Epithelial cell of prostate (primary cell): Measurements from ENCODE around the gene SP8.
A peak's percentile ranks its signal among the peaks of the same experiment; 100 is the strongest.

Experiments
- DNase-seq: peaks from one replicate; pipeline ENCODE4 v3.0.0-alpha.2; 2011; ENCODE audit warnings: low read depth, low spot score
- H3K27ac ChIP-seq: fragments of 450-650 bp; 2 replicates; pipeline ENCODE4 v1.5.1; 2017; ENCODE audit warnings: mild to moderate bottlenecking

The SP8 gene

GRCh38 chr7:20776942-20777341 lies 9.7 kb downstream of the SP8 start:
- no peak for DNase-seq
- no peak overlapping the region for H3K27ac ChIP-seq

- DNase-seq, result no peak
- no peak overlapping the region for H3K27ac ChIP-seq
Measured at GRCh38 chr7:20776214-20776911, 10.3 kb downstream of the SP8 start.

GRCh38 chr7:20754001-20754400 lies 32.7 kb downstream of the SP8 start:
- DNase-seq, result no peak
- H3K27ac ChIP-seq, result no peak overlapping the region

- DNase-seq, result no peak
Measured at GRCh38 chr7:20749906-20750305, 36.8 kb downstream of the SP8 start.

GRCh38 chr7:20748853-20749252 lies 37.8 kb downstream of the SP8 start:
- H3K27ac ChIP-seq, result no peak overlapping the region

More at GRCh38 chr7:20749906-20750305, 36.8 kb downstream of the SP8 start:
- H3K27ac ChIP-seq, result no peak overlapping the region

GRCh38 chr7:20747001-20747400 lies 39.7 kb downstream of the SP8 start:
- DNase-seq, result no peak
- H3K27ac ChIP-seq, result no peak overlapping the region

More at GRCh38 chr7:20748853-20749252, 37.8 kb downstream of the SP8 start:
- DNase-seq, result no peak

GRCh38 chr7:20745702-20746101 lies 41.0 kb downstream of the SP8 start:
- DNase-seq, result no peak
- no peak overlapping the region for H3K27ac ChIP-seq

- no peak overlapping the region for H3K27ac ChIP-seq
- DNase-seq, result peak; percentile 12
Measured at GRCh38 chr7:20744954-20745446, 41.7 kb downstream of the SP8 start.

GRCh38 chr7:20742913-20743312 lies 43.8 kb downstream of the SP8 start:
- DNase-seq, result no peak

GRCh38 chr7:20741801-20742200 lies 44.9 kb downstream of the SP8 start:
- DNase-seq, result no peak

More at GRCh38 chr7:20742913-20743312, 43.8 kb downstream of the SP8 start:
- no peak overlapping the region for H3K27ac ChIP-seq

GRCh38 chr7:20738518-20739481 lies 47.9 kb downstream of the SP8 start:
- H3K27ac ChIP-seq, result no peak overlapping the region
- DNase-seq, result no peak

More at GRCh38 chr7:20741801-20742200, 44.9 kb downstream of the SP8 start:
- H3K27ac ChIP-seq, result no peak overlapping the region

- no peak for DNase-seq
- H3K27ac ChIP-seq, result no peak overlapping the region
Measured at GRCh38 chr7:20737840-20738448, 48.7 kb downstream of the SP8 start.

GRCh38 chr7:20735346-20736065 lies 51.2 kb downstream of the SP8 start:
- DNase-seq, result no peak
- no peak overlapping the region for H3K27ac ChIP-seq
